Gastroesophageal sphincter (tissue), 3 donors: ENCODE measurements around the gene IFNA2.

ENCODE experiments used
- EP300 ChIP-seq: sonication (generic); formaldehyde crosslinking; IDR thresholded peaks from one replicate; pipeline ENCODE4 v1.6.1; 2017; ENCODE audit warnings: antibody characterized with exemption, mild to moderate bottlenecking
- POLR2A ChIP-seq, 2 donors: fragments of 450-650 bp; IDR thresholded peaks; one replicate each; pipeline ENCODE4 v1.6.1; 2017; ENCODE audit warnings: antibody characterized with exemption in 2 of 2, mild to moderate bottlenecking in 2 of 2, moderate library complexity in 1 of 2
- POLR2AphosphoS5 ChIP-seq: sonication (generic); formaldehyde crosslinking; IDR thresholded peaks from one replicate; pipeline ENCODE4 v1.6.1; 2017; ENCODE audit warnings: antibody characterized with exemption
- TF ChIP-seq, protein P1 (sequence below), 4 experiments: fragments of 200-600 bp in 2 of 4; fragments of 450-650 bp in 2 of 4; sonication (generic) in 1 of 4; IDR thresholded peaks; one replicate each; pipeline ENCODE4 v1.5.1; 2017 to 2019; ENCODE audit warnings: antibody characterized with exemption in 4 of 4, mild to moderate bottlenecking in 2 of 4, moderate library complexity in 2 of 4

DNA sequence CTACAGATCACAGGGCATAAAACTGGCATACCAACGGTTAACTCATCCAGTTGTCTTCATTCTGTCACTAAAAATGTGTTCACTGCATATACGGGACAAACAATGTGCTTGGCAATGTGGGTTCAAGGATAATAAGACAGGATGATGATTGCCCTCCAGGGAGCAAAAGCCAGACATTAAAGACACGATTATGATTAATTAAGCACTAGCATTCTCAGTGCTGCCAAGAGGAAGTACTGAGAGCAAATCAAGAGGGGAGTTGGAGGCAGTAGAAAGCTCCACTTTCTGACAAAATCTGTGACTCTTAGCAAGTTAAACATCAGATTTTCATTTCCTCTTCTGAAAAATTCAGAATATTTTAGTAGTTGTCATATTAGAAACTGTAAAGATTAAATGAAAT lies 14.8 kb upstream of the IFNA2 start:
- TF ChIP-seq, protein P1, sequence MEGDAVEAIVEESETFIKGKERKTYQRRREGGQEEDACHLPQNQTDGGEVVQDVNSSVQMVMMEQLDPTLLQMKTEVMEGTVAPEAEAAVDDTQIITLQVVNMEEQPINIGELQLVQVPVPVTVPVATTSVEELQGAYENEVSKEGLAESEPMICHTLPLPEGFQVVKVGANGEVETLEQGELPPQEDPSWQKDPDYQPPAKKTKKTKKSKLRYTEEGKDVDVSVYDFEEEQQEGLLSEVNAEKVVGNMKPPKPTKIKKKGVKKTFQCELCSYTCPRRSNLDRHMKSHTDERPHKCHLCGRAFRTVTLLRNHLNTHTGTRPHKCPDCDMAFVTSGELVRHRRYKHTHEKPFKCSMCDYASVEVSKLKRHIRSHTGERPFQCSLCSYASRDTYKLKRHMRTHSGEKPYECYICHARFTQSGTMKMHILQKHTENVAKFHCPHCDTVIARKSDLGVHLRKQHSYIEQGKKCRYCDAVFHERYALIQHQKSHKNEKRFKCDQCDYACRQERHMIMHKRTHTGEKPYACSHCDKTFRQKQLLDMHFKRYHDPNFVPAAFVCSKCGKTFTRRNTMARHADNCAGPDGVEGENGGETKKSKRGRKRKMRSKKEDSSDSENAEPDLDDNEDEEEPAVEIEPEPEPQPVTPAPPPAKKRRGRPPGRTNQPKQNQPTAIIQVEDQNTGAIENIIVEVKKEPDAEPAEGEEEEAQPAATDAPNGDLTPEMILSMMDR (IDR thresholded peaks at IDR 0.05): no peak
- TF ChIP-seq POLR2AphosphoS5 (no peak), POLR2A (IDR thresholded peaks at IDR 0.05) (no peak), EP300 (no peak)
